Esophagus muscularis mucosa (tissue), 3 donors: ENCODE measurements around the gene MRPS11.

Source experiments
- CTCF ChIP-seq, 3 experiments: fragments of 200-600 bp in 2 of 3; fragments of 450-650 bp in 1 of 3; sonication (generic) in 2 of 3; IDR thresholded peaks; one replicate each; pipeline ENCODE4 v1.5.1; 2017 to 2019; ENCODE audit warnings: antibody characterized with exemption in 3 of 3, mild to moderate bottlenecking in 2 of 3, moderate library complexity in 1 of 3
- POLR2A ChIP-seq: fragments of 450-650 bp; IDR thresholded peaks from one replicate; pipeline ENCODE4 v1.6.1; 2017; ENCODE audit warnings: antibody characterized with exemption, moderate library complexity, mild to moderate bottlenecking, low read depth

GRCh38 chr15:88518903-88519302 is 51.4 kb downstream of the MRPS11 start:
- TF ChIP-seq CTCF (IDR thresholded peaks at IDR 0.05) (no peak), POLR2A (no peak)
